GM21423 (cell line): ENCODE data around the gene ANO8.

ENCODE experiments used
- ATAC-seq: cut with Tn5 transposase; IDR thresholded peaks from one replicate; pipeline ENCODE4 v1.9.1; 2021; ENCODE audit warnings: mild to moderate bottlenecking, moderate library complexity; ENCODE audit not compliant: unreplicated experiment

Gene ANO8

DNA sequence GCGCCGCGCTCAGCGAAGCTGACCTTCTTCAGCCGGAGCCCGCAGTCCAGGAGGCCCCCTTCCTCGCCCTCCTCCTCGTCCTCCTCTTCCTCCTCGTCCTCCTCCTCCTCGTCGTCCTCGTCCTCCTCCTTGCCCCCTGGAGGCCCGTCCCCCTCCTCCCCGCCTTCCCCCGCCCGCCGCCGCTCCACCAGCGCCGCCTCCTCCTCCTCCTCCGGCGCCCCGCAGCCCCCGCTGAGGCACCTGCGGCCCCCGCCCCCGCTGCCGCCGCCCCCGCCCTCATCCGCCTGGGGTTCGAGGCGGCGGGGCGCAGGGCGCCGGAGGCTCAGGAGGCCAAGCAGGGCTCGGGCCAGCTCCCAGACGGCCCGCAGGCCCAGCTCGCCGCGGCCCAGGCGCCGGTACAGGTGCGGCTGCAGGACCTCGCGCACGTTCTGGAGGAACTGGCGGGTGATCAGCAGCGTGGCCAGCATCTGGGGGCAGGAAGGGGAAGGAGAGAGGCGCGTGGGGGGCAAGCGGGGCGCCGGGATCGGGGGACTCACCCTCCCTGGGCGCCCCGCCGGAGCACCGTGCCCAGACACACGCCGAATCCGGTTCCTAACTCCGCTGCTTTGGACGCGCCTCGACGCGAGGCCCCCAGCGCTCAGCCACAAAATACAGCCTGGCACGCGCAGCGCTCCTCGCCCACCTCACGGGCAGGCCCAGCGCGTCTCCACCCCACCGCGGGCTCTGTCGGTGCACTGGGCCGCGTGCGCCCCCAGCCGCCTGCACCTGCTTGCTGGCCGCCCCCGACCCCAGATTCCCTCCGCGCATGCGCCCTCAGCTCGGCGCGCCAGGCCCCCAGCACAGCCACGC is 5.9 kb downstream of the ANO8 start:
- ATAC-seq, result no peak

DNA sequence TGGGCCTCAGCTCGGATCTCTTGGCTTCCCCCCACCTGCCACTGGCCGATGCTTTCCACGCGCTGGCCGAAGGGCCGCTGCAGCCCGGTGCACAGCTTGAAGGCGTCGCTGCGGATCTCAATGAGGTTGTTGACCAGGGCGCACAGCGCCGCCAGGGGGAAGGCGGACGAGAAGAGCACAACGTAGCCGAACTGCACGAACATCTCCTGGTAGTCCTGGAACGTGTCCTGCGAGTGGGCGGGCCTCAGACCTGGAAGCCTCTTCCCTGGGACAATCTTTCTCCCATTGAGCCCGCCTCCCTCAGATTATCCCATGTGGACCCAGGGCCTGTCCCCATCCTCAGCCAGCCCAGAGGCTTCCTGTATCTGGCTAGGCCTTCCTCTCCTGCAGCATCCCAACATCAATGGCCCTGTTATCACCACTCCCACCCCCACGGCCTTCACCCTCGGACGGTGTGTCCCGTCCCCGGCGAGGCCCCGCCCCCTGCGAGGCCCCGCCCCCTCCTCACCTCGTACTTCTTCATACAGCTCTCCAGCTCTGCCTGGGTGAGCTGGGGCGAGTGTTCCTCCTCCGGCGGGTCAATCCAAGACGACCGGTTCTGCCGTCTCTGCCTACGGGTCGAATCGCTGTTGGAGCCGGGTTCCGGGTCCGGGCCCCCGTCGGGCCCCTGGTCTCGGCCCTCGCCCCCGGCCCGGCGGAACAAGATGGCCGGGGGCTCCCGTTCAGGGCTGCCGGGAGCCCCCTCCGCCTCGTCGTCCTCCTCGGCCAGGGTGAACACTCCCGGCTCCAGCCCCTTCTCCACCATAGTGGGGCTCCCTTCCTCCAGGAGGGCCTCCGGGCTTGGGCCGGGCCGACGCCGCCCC is 6.8 kb downstream of the ANO8 start:
- no peak for ATAC-seq

DNA sequence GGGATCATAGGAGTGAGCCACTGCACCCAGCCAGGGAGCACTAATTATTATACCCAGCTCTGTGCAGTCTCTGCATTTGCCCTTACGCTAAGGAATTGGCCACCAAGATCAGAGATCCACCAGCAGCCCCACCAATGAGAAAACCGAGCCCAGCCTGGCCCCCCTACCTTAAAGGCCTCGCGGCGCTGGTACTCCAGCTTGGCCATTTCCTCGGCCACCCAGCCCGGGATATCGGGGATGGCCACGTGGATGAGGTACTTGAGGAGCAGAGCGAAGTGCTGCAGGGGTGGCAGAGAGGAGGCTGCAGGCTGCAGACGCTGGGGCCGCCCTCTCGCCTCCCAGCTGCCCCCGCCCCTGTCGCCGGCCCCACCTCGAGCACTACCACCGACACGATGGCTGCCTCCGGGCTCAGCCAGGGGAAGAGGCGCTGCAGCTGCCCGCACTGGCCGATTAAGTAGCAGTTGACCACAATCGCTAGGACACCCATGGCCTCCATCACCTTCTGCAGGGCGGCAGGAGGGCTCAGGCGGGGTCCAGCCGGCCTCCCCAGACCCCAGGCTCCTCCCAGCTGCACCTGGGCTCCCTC is 7.5 kb downstream of the ANO8 start:
- no peak for ATAC-seq

DNA sequence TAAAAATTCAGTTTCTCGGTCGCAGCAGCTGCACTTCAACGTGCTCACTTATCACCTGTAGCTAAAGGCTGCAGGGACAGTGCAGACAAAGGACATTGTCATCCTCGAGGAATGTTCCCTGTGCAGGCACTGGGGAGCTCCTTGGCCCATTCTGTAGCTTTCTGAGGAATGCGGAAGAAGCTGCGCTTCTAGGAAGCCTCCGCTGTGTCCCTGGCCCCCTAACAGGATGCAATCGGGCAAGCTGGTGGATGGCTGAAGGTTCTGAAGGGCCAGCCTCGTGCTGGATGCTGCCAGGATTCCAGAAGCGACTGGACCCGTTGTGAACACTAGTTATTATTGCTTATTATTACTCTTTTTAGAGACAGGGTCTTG is 8.1 kb downstream of the ANO8 start:
- ATAC-seq, result no peak

DNA sequence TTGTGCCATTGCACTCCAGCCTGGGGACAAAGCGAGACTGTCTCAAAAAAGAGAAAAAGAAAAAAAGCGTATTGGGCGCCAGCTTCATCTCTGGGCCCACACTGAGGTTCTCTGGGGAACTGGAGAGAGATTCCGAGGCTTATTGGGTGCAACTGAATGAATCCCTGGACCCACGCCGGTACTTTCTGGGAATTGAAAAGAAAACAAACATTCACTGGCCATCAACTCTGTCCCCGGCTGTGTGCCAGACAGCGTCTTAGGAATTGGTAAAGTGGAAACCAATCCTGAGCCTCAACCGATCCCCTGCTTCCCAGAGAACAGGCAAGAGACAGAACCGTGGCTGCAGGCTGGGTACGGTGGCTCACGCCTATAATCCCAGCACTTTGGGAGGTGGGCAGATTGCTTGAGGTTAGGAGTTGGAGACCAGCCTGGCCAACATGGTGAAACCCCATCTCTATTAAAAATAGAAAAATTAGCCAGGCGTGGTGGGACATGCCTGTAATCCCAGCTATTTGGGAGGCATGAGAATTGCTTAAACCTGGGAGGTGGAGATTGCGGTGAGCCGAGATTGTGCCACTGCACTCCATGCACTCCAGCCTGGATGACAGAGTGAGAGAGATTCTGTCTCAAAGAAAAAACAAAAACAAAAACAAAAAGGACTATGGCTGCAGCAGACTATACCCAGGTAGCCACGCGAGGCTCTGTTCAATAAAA is 8.6 kb downstream of the ANO8 start:
- no peak for ATAC-seq

DNA sequence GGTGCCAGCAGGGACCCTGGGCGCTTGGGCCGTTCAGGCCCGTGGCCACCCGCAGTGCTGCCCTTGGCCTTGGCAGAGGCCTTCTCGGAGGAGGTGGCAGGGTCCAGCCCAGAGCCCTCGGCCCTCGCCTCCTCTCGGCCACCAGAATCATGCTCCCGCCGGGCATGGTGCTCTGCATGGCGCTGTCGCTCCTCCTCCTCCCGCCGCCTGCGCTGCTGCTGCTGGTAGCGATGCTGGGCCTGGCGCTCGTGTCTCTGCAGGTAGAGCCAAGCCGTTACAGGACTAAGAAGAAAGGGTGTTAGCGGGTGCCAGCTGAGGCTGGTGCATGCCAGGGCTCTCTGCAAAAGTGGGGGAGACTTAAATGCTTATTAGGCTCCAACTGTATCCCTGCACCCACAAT is 9.5 kb downstream of the ANO8 start:
- ATAC-seq, result no peak

DNA sequence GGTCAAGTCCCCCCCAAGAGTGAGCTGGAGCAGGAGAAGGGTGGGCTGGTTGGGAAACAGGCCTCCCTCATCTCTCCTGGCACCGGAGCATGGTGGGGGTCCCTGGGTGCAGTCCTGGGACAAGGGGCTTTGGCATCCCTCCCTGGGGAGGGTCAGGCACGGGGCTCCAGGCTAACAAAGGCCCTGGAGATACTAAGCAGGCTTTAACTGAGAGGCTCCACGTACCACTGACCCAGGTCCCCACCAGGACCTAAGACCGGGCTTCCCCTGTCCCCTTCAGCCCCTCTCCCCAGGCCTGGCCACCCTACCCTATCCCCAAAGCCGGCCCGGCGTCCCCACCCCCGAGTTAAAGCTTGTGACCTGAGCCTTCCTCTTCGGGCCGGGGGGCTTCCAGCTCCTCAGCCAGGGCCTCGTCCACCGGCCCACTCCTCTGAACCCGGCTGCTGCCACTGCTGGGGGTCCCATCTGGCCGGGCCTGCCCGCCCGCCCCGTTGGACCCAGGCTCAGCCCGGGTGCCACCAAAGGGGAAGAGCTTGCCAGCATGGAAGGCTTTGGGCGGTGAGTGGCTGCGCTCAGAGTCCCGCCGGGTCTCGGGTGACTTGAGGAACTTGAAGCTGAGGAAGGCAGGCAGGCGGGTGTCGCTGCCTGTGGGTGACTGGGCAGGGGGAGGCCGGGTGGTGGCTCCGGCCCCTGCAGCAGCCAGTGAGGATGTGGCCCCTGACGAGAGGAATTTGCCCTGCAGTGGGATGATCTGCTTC is 10.1 kb downstream of the ANO8 start:
- no peak for ATAC-seq

DNA sequence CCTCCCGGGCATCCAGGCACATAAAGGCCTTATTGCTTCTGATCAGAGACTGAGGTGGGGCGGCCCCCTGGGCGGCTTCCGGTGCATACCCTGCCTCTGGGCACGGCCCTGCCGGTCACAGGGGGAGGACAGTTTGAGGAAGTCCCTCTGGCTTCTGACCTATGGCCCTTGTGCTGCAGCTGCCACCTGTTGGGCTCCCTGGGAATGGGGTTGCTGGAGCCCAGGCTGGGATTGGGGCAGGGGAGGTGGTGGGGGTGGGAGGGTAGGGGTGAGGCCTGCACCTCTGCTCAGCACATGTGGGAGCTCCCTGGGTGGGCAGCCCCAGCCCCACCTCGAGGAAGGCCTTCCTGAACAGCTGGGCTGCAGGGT is 10.7 kb downstream of the ANO8 start:
- no peak for ATAC-seq

DNA sequence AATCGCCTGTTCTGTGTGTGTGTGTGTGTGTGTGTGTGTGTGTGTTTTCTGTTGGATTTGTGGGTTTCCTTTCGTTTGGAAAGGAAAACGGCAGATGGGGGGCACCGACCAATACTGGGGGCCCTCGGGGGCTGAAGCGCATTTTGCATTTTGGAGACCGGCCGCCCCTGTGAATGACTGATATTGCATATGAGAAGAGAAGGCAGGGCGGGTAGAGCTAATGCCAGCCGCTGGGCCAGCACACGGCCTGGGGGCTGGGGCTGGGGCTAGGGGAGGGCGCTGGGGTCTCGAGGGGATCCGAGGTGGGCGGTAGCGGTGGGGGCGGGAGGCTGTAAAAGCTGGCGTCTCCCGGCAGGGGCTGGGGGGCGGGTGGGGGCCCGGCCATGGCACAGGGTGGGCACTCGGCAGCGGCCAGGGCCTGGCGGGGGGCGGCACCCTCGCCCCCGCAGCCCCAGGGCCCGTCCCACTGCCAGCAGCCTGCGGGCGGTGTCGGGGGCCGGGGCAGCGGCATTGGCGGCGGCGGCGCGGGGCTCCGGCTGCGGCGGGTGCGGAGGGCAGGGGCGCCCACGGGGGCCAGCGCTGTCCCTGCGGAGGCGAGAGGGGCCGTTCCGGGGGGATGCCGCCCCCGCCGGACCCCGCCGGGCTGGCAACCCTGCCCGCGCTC is 11.2 kb downstream of the ANO8 start:
- ATAC-seq, result no peak

DNA sequence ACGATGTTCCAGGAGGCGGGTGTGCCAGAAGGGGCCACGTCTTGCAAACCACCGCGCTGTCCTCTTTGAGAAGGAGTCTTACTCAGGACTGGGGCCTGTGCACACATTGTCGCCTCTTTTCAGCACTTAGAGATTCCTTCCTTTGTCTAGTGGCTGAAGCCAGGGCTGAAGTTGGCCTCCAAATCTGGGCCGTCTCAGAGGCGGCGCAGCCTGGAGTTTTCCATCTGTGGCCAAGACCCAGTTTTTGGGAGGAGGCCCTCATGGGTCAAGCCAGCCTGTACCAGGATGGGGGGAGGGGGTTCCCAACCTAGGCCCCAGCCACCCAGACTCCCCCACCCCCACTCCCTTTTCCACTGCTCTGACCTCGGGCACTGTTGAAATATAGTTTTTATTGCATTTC is 11.8 kb downstream of the ANO8 start:
- ATAC-seq, result no peak

DNA sequence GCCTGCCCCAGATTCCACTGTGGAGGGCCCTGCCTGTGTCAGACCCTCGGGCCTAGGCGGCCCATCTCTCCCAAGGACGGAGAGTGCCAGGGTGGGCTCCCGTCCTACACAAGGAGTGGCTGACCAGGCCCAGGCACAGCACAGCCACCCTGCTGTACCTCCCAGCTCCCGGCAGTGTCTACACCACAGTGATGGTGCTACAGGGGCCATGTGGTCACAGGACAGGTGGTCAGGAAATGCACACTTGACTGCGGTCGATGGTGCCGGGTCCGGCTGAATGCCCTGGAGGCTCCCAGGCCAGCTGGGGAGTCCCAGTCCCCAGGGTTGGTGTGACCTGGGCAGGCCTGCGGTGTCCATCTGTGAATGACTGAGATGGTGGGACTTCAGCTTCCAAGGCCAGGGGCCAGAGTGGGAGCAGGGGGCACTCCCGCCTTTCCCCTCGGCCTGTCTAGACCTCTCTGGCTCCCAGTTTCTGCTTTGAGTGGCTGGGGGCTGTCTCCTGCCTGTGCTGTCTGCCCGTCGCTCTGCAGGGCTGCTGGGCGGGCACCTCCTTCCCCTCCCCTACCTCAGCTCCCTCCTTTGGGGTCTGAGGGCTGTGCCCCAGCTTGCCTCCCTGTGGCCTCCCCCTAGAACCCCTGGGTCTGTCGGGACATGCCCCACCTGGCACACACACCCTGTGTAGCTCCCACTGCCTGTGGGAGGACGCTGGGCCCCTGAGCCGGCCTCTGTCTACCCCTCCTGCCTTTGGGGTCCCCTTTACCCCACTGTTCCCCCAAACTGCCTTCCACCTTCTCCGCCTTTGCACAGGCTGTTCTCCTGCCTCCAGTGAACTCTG is 12.8 kb downstream of the ANO8 start:
- no peak for ATAC-seq

DNA sequence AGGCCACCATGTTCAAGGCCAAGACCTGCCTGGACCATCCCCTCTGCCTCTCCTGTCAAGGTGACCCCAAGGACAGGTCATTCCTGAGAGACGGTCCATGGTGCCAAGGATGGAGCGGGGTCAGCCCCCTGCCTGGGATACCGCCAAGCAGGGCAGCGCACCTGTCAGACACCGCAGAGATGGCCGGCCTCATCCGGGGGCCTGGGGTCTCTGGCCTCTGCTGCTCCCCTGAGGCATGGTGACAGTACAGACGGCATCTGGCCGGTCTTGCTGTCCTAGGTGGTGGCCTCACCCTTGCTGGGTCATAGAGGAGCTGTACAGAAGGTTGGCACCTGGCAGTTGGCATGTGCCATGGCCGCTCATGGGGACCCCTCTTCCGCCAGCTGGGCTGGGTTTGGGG is 14.2 kb downstream of the ANO8 start:
- ATAC-seq, result no peak

DNA sequence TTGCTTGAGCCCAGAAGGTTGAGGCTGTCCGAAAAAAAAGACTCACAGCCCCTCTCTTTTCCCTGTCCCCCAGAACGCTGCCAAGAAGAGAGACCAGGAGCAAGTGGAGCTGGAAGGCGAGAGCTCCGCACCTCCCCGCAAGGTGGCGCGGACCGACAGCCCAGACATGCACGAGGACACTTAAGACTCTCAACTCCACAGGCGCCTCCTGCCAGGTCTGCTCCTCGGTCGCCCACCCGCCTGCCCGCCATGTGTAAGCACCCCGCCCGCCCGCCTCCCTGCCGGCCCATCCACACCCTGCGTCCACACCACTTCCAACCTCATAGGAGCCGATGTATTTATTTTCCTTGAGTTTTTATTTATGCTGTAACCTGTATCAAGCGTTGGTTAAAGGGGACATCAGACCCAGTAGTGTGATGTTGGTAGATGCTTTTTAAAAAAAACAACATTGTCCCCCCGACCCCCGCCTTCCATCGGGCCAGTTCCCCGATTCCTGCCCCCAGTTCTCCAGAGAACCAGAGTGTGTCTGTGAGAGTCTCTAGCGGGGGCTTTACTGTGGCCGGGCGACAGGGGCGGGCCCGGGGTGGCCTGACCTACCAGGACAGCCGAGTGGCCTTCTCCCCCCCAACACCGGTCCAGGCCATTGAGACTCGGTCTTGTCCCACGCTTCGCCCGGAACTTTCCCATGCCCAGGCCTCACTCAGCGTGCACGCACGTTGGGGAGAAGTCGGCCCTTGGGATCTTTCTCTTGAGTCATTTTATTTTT is 15.0 kb downstream of the ANO8 start:
- no peak for ATAC-seq

DNA sequence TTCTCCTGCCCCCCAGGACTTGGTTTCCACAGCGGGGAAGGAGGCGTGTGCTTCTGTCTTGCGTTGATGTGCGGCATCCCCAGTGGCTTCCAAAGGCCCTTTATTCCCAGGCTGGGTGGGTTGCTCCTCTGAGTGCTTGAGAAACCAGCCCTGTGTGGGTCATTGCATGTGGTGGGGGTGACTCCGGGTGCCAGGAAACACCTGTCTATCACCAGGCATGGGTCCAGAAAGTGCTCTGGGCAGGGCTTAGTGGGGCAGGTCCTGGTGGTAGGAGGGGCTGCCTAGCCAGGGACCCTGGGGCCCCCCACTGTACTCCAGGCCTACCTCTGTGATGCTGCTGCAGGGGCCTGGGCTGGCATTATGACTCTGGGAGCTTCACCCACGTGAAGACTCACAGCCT is 15.7 kb downstream of the ANO8 start:
- no peak for ATAC-seq

DNA sequence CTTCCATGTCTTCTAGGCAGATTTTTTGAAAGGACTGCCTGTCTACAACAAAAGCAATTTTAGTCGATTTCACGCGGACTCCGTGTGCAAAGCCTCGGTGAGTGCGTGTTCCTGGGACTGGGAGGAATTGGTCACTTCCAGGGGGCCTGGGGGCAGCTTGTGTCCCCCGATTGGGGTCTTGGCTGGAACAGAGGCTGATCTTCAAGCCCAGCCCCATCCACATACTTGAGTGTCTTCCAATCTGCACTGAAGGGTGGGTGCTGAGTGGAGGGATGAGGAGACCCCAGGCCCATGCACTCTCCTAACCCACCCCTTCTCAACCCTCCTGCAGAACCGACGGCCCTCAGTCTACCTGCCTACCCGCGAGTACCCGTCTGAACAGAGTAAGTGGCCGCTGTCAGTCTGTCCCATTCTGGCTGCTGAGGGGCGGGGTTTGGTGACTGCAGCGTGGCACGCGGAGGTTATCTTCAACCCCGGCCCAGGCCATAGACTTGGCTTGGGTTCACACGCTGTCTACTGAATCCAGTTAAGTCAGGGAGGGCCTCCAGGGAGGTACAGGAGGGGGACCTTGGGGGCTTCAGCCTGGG is 20.6 kb downstream of the ANO8 start:
- ATAC-seq, result no peak

DNA sequence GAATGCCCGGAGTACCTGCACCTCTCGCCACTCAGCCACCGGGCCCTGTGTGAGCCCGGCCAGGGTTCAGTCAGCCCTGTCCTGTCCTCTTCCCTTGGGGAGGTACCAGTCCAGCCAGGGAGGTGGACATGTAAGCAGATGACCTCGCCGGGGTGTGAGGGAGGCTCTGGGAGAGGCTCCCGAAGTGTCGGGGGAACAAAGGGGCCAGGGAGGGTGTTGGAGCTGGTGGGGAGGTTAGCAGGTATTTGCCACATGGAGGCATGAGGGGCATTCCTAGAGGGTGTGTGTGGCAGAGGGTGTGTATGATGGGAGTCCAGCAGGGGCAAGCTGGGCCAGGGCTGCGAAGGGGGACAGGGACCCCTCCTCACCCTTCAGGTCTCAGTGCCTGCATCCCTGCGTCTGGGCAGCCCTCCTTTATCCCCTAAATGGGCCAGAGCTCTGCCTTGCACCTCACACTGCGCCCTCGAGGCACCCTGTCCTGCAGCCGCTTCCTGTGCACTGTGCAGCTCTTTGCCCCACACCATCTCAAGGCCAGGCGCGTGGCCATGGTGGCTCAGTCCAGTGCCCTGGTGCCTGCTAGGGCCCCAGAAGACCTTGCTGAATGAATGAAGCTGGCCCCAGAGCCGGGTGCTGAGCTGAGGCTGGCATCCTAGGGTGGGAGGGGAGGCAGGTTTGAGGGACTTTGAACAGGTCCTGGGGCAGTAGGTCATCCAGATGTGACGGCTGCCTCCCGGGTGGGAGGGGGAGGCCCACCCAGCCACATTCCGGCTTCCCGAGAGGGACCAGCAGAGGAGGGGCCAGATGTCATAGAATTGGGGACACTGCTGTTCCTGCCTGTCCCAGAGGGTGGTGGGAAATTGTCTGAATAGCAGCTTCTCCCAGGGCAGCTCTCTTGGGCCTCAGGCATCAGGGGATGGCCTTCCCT is 22.2 kb downstream of the ANO8 start:
- no peak for ATAC-seq
